ENCODE data around the gene CCDC63. TPM values are rescaled to one million over a fixed set of nuclear protein-coding genes. Genes with fewer than 3 reads are reported as not detected.

CCDC63 gene
- 0.06 TPM in 1 of 5 replicates, not detected in the others for total RNA-seq (2022; extraction: Qiagen RNA extraction; ENCODE audit: low read depth)

GRCh38 chr12:110846615-110847566, at the start of gene CCDC63:
Gene CCDC63, plus strand, starts transcription at chr12:110846987. Its CDS starts 5,968 bp downstream, at chr12:110852955.

DNA sequence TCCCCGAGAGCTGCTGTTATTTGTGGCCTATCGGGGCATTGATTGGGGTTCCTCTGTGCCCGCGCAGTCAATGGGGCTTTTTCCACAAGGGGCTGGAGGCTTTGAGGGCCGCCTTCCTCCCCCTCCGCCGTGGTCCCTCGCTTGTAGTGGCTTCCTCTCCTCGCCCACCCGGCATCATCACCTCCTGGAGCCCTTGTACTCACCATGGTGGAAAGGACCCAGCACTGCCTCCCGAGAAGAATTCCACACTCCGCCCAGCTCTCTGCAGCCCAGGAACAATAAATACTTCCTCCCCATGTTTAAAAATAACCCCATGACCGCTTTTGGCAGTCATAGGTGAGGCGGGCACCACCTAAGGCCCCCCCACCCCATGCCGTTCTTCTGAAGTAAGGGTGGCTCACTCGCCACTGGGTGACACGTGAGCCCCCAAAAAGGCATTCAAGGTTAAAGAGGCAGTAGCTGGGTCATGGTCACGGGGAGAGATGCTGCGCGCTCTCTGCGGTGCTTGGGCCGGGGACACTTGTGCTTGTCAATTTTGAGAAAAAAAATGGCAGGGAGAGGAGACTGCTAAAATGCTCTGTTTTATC, 73.6 kb downstream of the CCDC63 start, which contains the start of gene MYL2:
Gene MYL2, minus strand, starts transcription at position 256 of the 587 bp plus-strand sequence. Its CDS starts 50 bp downstream, at position 206.

Other genes starting within 250 kb of the CCDC63 start
- gene TCTN1, start 232.9 kb upstream of the CCDC63 start, total RNA-seq (2022; extraction: Qiagen RNA extraction; ENCODE audit: low read depth), result 28.1 to 32.8 TPM (median 30.8 TPM) in 5 replicates
- 0.17 to 0.93 TPM (median 0.63 TPM) in 5 replicates for gene HVCN1, start 157.9 kb upstream of the CCDC63 start, total RNA-seq (2022; extraction: Qiagen RNA extraction; ENCODE audit: low read depth)
- 134 to 149 TPM (median 142 TPM) in 5 replicates for gene PPP1CC, start 104.1 kb upstream of the CCDC63 start, total RNA-seq (2022; extraction: Qiagen RNA extraction; ENCODE audit: low read depth)
- gene MYL2, start 73.6 kb downstream of the CCDC63 start, total RNA-seq (2022; extraction: Qiagen RNA extraction; ENCODE audit: low read depth), result not detected in 5 replicates
- 0.03 to 0.08 TPM (median 0.07 TPM) in 3 of 5 replicates, not detected in the others for gene CUX2, start 187.2 kb downstream of the CCDC63 start, total RNA-seq (2022; extraction: Qiagen RNA extraction; ENCODE audit: low read depth)